ENCODE results near the gene FAIM2. TPM values are rescaled to one million over a fixed set of nuclear protein-coding genes. Genes with fewer than 3 reads are reported as not detected.

FAIM2 gene
- total and polyA plus RNA-seq, 7 experiments from 2014 or later, result 0.22 to 0.85 TPM; not detected in 5

GRCh38 chr12:49932023-49932422 lies 28.3 kb upstream of the FAIM2 start:
- no peak overlapping the region for H3K27ac ChIP-seq (ENCODE audit: low read depth, low read length)
- H3K27ac Mint-ChIP-seq, result no peak overlapping the region
- no peak overlapping the region for H3K4me3 Mint-ChIP-seq
- ATAC-seq (no peak), DNase-seq (no peak)
- no peaks in the 10 kb centered on the region for H3K9me3 Mint-ChIP-seq
- H3K36me3 Mint-ChIP-seq, result no peaks in the 10 kb centered on the region
- ChIA-PET POLR2A (no interaction called here), CTCF (no interaction called here)
- H3K27me3 ChIP-seq (ENCODE audit: control insufficient read depth in 2 of 2, insufficient read depth in 2 of 2, low read length in 2 of 2), result no peaks in the 10 kb centered on the region
- H3K36me3 ChIP-seq (ENCODE audit: control insufficient read depth in 2 of 3, insufficient read depth in 3 of 3, low read length in 3 of 3), result no peaks in the 10 kb centered on the region
- no peaks in the 10 kb centered on the region for H3K4me1 ChIP-seq (ENCODE audit: control insufficient read depth in 2 of 2, insufficient read depth in 2 of 2, low read length in 2 of 2)
- no peaks in the 10 kb centered on the region for H3K9me3 ChIP-seq (ENCODE audit: control insufficient read depth in 2 of 3, low read length in 3 of 3)
- H3K27me3 Mint-ChIP-seq, result peaks cover 0 to 15% (median 5%) of the 10 kb centered on the region in 5 donors
- no peaks in the 10 kb centered on the region for H3K4me1 Mint-ChIP-seq
- H3K4me3 ChIP-seq (ENCODE audit: low read length), result no peak overlapping the region
- intact Hi-C loops (cut with micrococcal nuclease), result no loop called here

GRCh38 chr12:49930515-49931288 lies 27.0 kb upstream of the FAIM2 start:
- Histone ChIP-seq H3K36me3 (ENCODE audit: control insufficient read depth in 2 of 3, insufficient read depth in 3 of 3, low read length in 3 of 3) (no peaks in the 10 kb centered on the region), H3K9me3 (ENCODE audit: control insufficient read depth in 2 of 3, low read length in 3 of 3) (no peaks in the 10 kb centered on the region), H3K27me3 (ENCODE audit: control insufficient read depth in 2 of 2, insufficient read depth in 2 of 2, low read length in 2 of 2) (no peaks in the 10 kb centered on the region), H3K27ac (ENCODE audit: low read depth, low read length) (no peak overlapping the region), H3K4me1 (ENCODE audit: control insufficient read depth in 2 of 2, insufficient read depth in 2 of 2, low read length in 2 of 2) (no peaks in the 10 kb centered on the region), H3K4me3 (ENCODE audit: low read length) (no peak overlapping the region)
- ChIA-PET CTCF (interaction anchor here (1.9 kb wide), 1 partner anchor 15 kb away, joined by 6 read pairs; no protein-coding TSS in a partner anchor), POLR2A (no interaction called here)
- Mint-ChIP-seq H3K4me3 (no peak overlapping the region), H3K27me3 (peaks cover 0 to 13% (median 5%) of the 10 kb centered on the region in 5 donors), H3K9me3 (no peaks in the 10 kb centered on the region), H3K4me1 (no peaks in the 10 kb centered on the region), H3K36me3 (no peaks in the 10 kb centered on the region), H3K27ac (no peak overlapping the region)
- ATAC-seq (no peak), DNase-seq (no peak)
- intact Hi-C loops (cut with micrococcal nuclease), result no loop called here

GRCh38 chr12:49929581-49929980 lies 25.9 kb upstream of the FAIM2 start:
- ATAC-seq (no peak), DNase-seq (no peak)
- ChIA-PET POLR2A (no interaction called here), CTCF (interaction anchor here (0.7 to 1.9 kb wide), 2 partner anchors 16 to 58 kb away, joined by 3 to 6 read pairs; no protein-coding TSS in a partner anchor)
- peaks cover 0 to 6% (median 3%) of the 10 kb centered on the region in 5 donors for H3K27me3 Mint-ChIP-seq
- no peaks in the 10 kb centered on the region for H3K4me1 ChIP-seq (ENCODE audit: control insufficient read depth in 2 of 2, insufficient read depth in 2 of 2, low read length in 2 of 2)
- H3K27me3 ChIP-seq (ENCODE audit: control insufficient read depth in 2 of 2, insufficient read depth in 2 of 2, low read length in 2 of 2), result no peaks in the 10 kb centered on the region
- intact Hi-C loops (cut with micrococcal nuclease), result no loop called here
- H3K4me3 ChIP-seq (ENCODE audit: low read length), result no peak overlapping the region
- H3K27ac ChIP-seq (ENCODE audit: low read depth, low read length), result no peak overlapping the region
- no peaks in the 10 kb centered on the region for H3K36me3 Mint-ChIP-seq
- H3K9me3 ChIP-seq (ENCODE audit: control insufficient read depth in 2 of 3, low read length in 3 of 3), result no peaks in the 10 kb centered on the region
- H3K27ac Mint-ChIP-seq, result no peak overlapping the region
- no peaks in the 10 kb centered on the region for H3K4me1 Mint-ChIP-seq
- no peaks in the 10 kb centered on the region for H3K36me3 ChIP-seq (ENCODE audit: control insufficient read depth in 2 of 3, insufficient read depth in 3 of 3, low read length in 3 of 3)
- no peaks in the 10 kb centered on the region for H3K9me3 Mint-ChIP-seq
- H3K4me3 Mint-ChIP-seq, result no peak overlapping the region

GRCh38 chr12:49928471-49928870 lies 24.8 kb upstream of the FAIM2 start:
- Histone ChIP-seq H3K36me3 (ENCODE audit: control insufficient read depth in 2 of 3, insufficient read depth in 3 of 3, low read length in 3 of 3) (no peaks in the 10 kb centered on the region), H3K27ac (ENCODE audit: low read depth, low read length) (no peak overlapping the region), H3K9me3 (ENCODE audit: control insufficient read depth in 2 of 3, low read length in 3 of 3) (no peaks in the 10 kb centered on the region), H3K4me3 (ENCODE audit: low read length) (no peak overlapping the region), H3K27me3 (ENCODE audit: control insufficient read depth in 2 of 2, insufficient read depth in 2 of 2, low read length in 2 of 2) (no peaks in the 10 kb centered on the region), H3K4me1 (ENCODE audit: control insufficient read depth in 2 of 2, insufficient read depth in 2 of 2, low read length in 2 of 2) (no peaks in the 10 kb centered on the region)
- Mint-ChIP-seq H3K36me3 (no peaks in the 10 kb centered on the region), H3K9me3 (no peaks in the 10 kb centered on the region), H3K4me3 (no peak overlapping the region), H3K4me1 (no peaks in the 10 kb centered on the region), H3K27ac (no peak overlapping the region), H3K27me3 (peaks cover 0 to 4% (median 0%) of the 10 kb centered on the region in 5 donors)
- DNase-seq (no peak), ATAC-seq (no peak)
- ChIA-PET CTCF (no interaction called here), POLR2A (no interaction called here)
- intact Hi-C loops (cut with micrococcal nuclease), result no loop called here

GRCh38 chr12:49925433-49926204 lies 21.9 kb upstream of the FAIM2 start:
- Histone ChIP-seq H3K9me3 (ENCODE audit: control insufficient read depth in 2 of 3, low read length in 3 of 3) (no peaks in the 10 kb centered on the region), H3K36me3 (ENCODE audit: control insufficient read depth in 2 of 3, insufficient read depth in 3 of 3, low read length in 3 of 3) (no peaks in the 10 kb centered on the region), H3K4me3 (ENCODE audit: low read length) (no peak overlapping the region), H3K27me3 (ENCODE audit: control insufficient read depth in 2 of 2, insufficient read depth in 2 of 2, low read length in 2 of 2) (no peaks in the 10 kb centered on the region), H3K27ac (ENCODE audit: low read depth, low read length) (no peak overlapping the region), H3K4me1 (ENCODE audit: control insufficient read depth in 2 of 2, insufficient read depth in 2 of 2, low read length in 2 of 2) (no peaks in the 10 kb centered on the region)
- intact Hi-C loops (cut with micrococcal nuclease), result no loop called here
- CTCF ChIA-PET, result no interaction called here
- H3K27me3 Mint-ChIP-seq, result peaks cover 0 to 8% (median 0%) of the 10 kb centered on the region in 5 donors
- no peak overlapping the region for H3K27ac Mint-ChIP-seq
- H3K9me3 Mint-ChIP-seq, result peaks cover 0 to 1% (median 0%) of the 10 kb centered on the region in 11 donors
- POLR2A ChIA-PET, result no interaction called here
- ATAC-seq (no peak), DNase-seq (no peak)
- H3K4me3 Mint-ChIP-seq, result no peak overlapping the region
- no peaks in the 10 kb centered on the region for H3K36me3 Mint-ChIP-seq
- H3K4me1 Mint-ChIP-seq, result no peaks in the 10 kb centered on the region

GRCh38 chr12:49924628-49925246 lies 21.0 kb upstream of the FAIM2 start:
- no peak for DNase-seq
- H3K9me3 Mint-ChIP-seq, result peaks cover 0 to 1% (median 0%) of the 10 kb centered on the region in 11 donors
- Histone ChIP-seq H3K27ac (ENCODE audit: low read depth, low read length) (no peak overlapping the region), H3K4me1 (ENCODE audit: control insufficient read depth in 2 of 2, insufficient read depth in 2 of 2, low read length in 2 of 2) (no peaks in the 10 kb centered on the region), H3K4me3 (ENCODE audit: low read length) (no peak overlapping the region), H3K27me3 (ENCODE audit: control insufficient read depth in 2 of 2, insufficient read depth in 2 of 2, low read length in 2 of 2) (no peaks in the 10 kb centered on the region), H3K36me3 (ENCODE audit: control insufficient read depth in 2 of 3, insufficient read depth in 3 of 3, low read length in 3 of 3) (no peaks in the 10 kb centered on the region), H3K9me3 (ENCODE audit: control insufficient read depth in 2 of 3, low read length in 3 of 3) (no peaks in the 10 kb centered on the region)
- ChIA-PET CTCF (interaction anchor here (0.5 kb wide), 1 partner anchor 21 kb away, joined by 3 read pairs; no protein-coding TSS in a partner anchor), POLR2A (no interaction called here)
- H3K4me1 Mint-ChIP-seq, result no peaks in the 10 kb centered on the region
- H3K36me3 Mint-ChIP-seq, result no peaks in the 10 kb centered on the region
- no peak overlapping the region for H3K4me3 Mint-ChIP-seq
- intact Hi-C loops (cut with micrococcal nuclease), result no loop called here
- ATAC-seq, result no peak
- H3K27ac Mint-ChIP-seq, result peak overlapping the region in 1 of 9 donors; percentile 22
- H3K27me3 Mint-ChIP-seq, result peaks cover 0 to 9% (median 0%) of the 10 kb centered on the region in 5 donors
